Esophagus squamous epithelium (tissue), 4 donors: ENCODE data around the gene PLBD2.

ENCODE experiments used
- CTCF ChIP-seq, 6 experiments: fragments of 450-650 bp in 4 of 6; fragments of 200-600 bp in 2 of 6; sonication (generic) in 2 of 6; IDR thresholded peaks; one replicate each; pipeline ENCODE4 v1.5.1; 2016 to 2019; ENCODE audit warnings: antibody characterized with exemption in 6 of 6, mild to moderate bottlenecking in 4 of 6, moderate library complexity in 4 of 6
- POLR2A ChIP-seq, 4 donors: fragments of 450-650 bp; IDR thresholded peaks; one replicate each; pipeline ENCODE4 v1.6.1; 2017; ENCODE audit warnings: antibody characterized with exemption in 4 of 4, mild to moderate bottlenecking in 4 of 4, moderate library complexity in 3 of 4

GRCh38 chr12:113428482-113428881 lies 70.1 kb downstream of the PLBD2 start:
- TF ChIP-seq POLR2A (IDR thresholded peaks at IDR 0.05) (no peak), CTCF (IDR thresholded peaks at IDR 0.05) (no peak)
